Large intestine (tissue), 1 donor: ENCODE results near the gene MTAP. TPM values are rescaled to one million over a fixed set of nuclear protein-coding genes. Genes with fewer than 3 reads are reported as not detected.

Source experiments
- polyA plus RNA-seq: library from polyadenylated mRNA; unstranded; fragments of 120-200 nt; gene quantifications from one replicate; pipeline ENCODE4 v1.2.1, GENCODE V29; 2013

Gene MTAP
- polyA plus RNA-seq, 1 donor: 25.1 TPM

Other genes with a start within 250 kb of the MTAP start
- gene CDKN2A, start 191.8 kb downstream of the MTAP start, polyA plus RNA-seq: 0.15 TPM
- 1.7 TPM for gene CDKN2B-AS1, start 192.2 kb downstream of the MTAP start, polyA plus RNA-seq
- 21.7 TPM for gene CDKN2B, start 206.7 kb downstream of the MTAP start, polyA plus RNA-seq